Right ventricle myocardium superior (tissue), 1 donor: ENCODE results near the gene TBC1D4. TPM values are rescaled to one million over a fixed set of nuclear protein-coding genes. Genes with fewer than 3 reads are reported as not detected.

Experiments used
- ATAC-seq: fragments of 200-7000 bp; cut with Tn5 transposase; one replicate; pipeline ENCODE4 v1.9.1; 2020; ENCODE audit warnings: mild to moderate bottlenecking; ENCODE audit not compliant: poor library complexity
- DNase-seq: peaks from one replicate; pipeline ENCODE4 v3.0.0-alpha.2; 2020
- intact Hi-C: fragments of 100-400 bp; cut with DNase I; formaldehyde crosslinking; loops from one replicate; pipeline ENCODE4 v1.11.2; 2022
- total RNA-seq: library from RNA; stranded (reverse); fragmentation: NEBNext Ultra II Directional; extraction: Animal tissue kit (Norgen Biotek cat#: 25700); gene quantifications from one replicate; pipeline ENCODE4 v1.2.1, GENCODE V29; 2021
- donor health status: DM: no; HTN: yes; CAD: no; lungs with severe emphysema.

The TBC1D4 gene
- total RNA-seq, 1 donor from 2014 or later: 107 TPM

GRCh38 chr13:75489502-75490263 is 7.7 kb upstream of the TBC1D4 start:
- DNase-seq (no peak), ATAC-seq (no peak)
- intact Hi-C loops: loop anchor here (10.0 kb wide), 1 partner anchor 165 kb away; no protein-coding TSS in a partner anchor

GRCh38 chr13:75486146-75487062 is 4.4 kb upstream of the TBC1D4 start:
- DNase-seq: no peak
- no peak for ATAC-seq
- intact Hi-C loops: loop anchor here (10.0 kb wide), 1 partner anchor 162 kb away; no protein-coding TSS in a partner anchor

- intact Hi-C loops: loop anchor here (10.0 kb wide), 1 partner anchor 161 kb away; no protein-coding TSS in a partner anchor
- ATAC-seq (no peak), DNase-seq (no peak)
These were observed 3.5 kb upstream of the TBC1D4 start for GRCh38 chr13:75485286-75486062.

- DNase-seq (no peak), ATAC-seq (no peak)
- intact Hi-C loops: loop anchor here (5.0 to 10.0 kb wide), 3 partner anchors 55 to 158 kb away; partner anchors contain the start of gene COMMD6
These were observed 781 bp upstream of the TBC1D4 start for GRCh38 chr13:75482820-75483079.

GRCh38 chr13:75481176-75482069 is 546 bp downstream of the TBC1D4 start:
- intact Hi-C loops: loop anchor here (5.0 to 10.0 kb wide), 3 partner anchors 56 to 157 kb away; partner anchors contain the start of gene COMMD6
- ATAC-seq (peak; percentile 60), DNase-seq (peak; percentile 61)

- intact Hi-C loops: loop anchor here (5.0 to 10.0 kb wide), 3 partner anchors 57 to 156 kb away; partner anchors contain the start of gene COMMD6
- DNase-seq: peak; percentile 63
- peak; percentile 39 for ATAC-seq
These were observed 1.2 kb downstream of the TBC1D4 start for GRCh38 chr13:75480671-75481175.

GRCh38 chr13:75479102-75479740 is 2.7 kb downstream of the TBC1D4 start:
- no peak for ATAC-seq
- no peak for DNase-seq
- intact Hi-C loops: no loop called here

GRCh38 chr13:75478659-75479058 is 3.3 kb downstream of the TBC1D4 start:
- ATAC-seq: no peak
- intact Hi-C loops: no loop called here
- DNase-seq: no peak

- no peak for DNase-seq
- intact Hi-C loops: no loop called here
- ATAC-seq: no peak
These were observed 7.0 kb downstream of the TBC1D4 start for GRCh38 chr13:75474956-75475355.

GRCh38 chr13:75473468-75473867 is 8.5 kb downstream of the TBC1D4 start:
- DNase-seq (no peak), ATAC-seq (peak; percentile 43)
- intact Hi-C loops: no loop called here

GRCh38 chr13:75470676-75471075 is 11.3 kb downstream of the TBC1D4 start:
- intact Hi-C loops: no loop called here
- DNase-seq (no peak), ATAC-seq (no peak)

- ATAC-seq (no peak), DNase-seq (no peak)
These were observed 12.9 kb downstream of the TBC1D4 start for GRCh38 chr13:75469047-75469446.

GRCh38 chr13:75468602-75469001 is 13.4 kb downstream of the TBC1D4 start:
- intact Hi-C loops: no loop called here
- ATAC-seq (no peak), DNase-seq (no peak)

More at GRCh38 chr13:75469047-75469446, 12.9 kb downstream of the TBC1D4 start:
- intact Hi-C loops: no loop called here

GRCh38 chr13:75468098-75468497 is 13.9 kb downstream of the TBC1D4 start:
- no peak for DNase-seq
- peak; percentile 44 for ATAC-seq
- intact Hi-C loops: no loop called here

GRCh38 chr13:75467040-75467728 is 14.8 kb downstream of the TBC1D4 start:
- ATAC-seq (no peak), DNase-seq (no peak)
- intact Hi-C loops: no loop called here

- intact Hi-C loops: no loop called here
- ATAC-seq (no peak), DNase-seq (no peak)
These were observed 16.7 kb downstream of the TBC1D4 start for GRCh38 chr13:75465236-75465635.

- no peak for ATAC-seq
- intact Hi-C loops: no loop called here
- no peak for DNase-seq
These were observed 20.7 kb downstream of the TBC1D4 start for GRCh38 chr13:75461314-75461713.
